Parathyroid adenoma (tissue), 2 donors: ENCODE data around the gene SLC5A6.

ENCODE experiments used
- H2AFZ ChIP-seq: fragments of 300-600 bp; sonication (generic); one replicate; pipeline ENCODE4 v1.7.0; 2017; ENCODE audit warnings: antibody characterized with exemption, mild to moderate bottlenecking
- H3K27ac ChIP-seq: fragments of 300-600 bp; sonication (generic); one replicate; pipeline ENCODE4 v1.7.0; 2017
- H3K27me3 ChIP-seq: fragments of 300-600 bp; sonication (generic); one replicate; pipeline ENCODE4 v1.7.0; 2017; ENCODE audit warnings: low read length; ENCODE audit not compliant: control insufficient read depth, insufficient read depth
- H3K36me3 ChIP-seq: fragments of 300-600 bp; sonication (generic); one replicate; pipeline ENCODE4 v1.7.0; 2017; ENCODE audit warnings: low read length; ENCODE audit not compliant: control insufficient read depth, insufficient read depth
- H3K4me1 ChIP-seq: fragments of 300-600 bp; sonication (generic); one replicate; pipeline ENCODE4 v1.7.0; 2017; ENCODE audit warnings: control low read depth
- H3K4me2 ChIP-seq: fragments of 300-600 bp; sonication (generic); one replicate; pipeline ENCODE4 v1.7.0; 2017; ENCODE audit warnings: low read length
- H3K4me3 ChIP-seq: fragments of 300-600 bp; sonication (generic); one replicate; pipeline ENCODE4 v1.7.0; 2017; ENCODE audit warnings: low read depth, low read length
- H3K79me2 ChIP-seq: fragments of 300-600 bp; sonication (generic); one replicate; pipeline ENCODE4 v1.7.0; 2017; ENCODE audit warnings: control low read depth
- H3K9ac ChIP-seq: fragments of 300-600 bp; sonication (generic); one replicate; pipeline ENCODE4 v1.7.0; 2017; ENCODE audit warnings: mild to moderate bottlenecking
- H3K9me3 ChIP-seq: fragments of 300-600 bp; sonication (generic); one replicate; pipeline ENCODE4 v1.7.0; 2017; ENCODE audit warnings: low read length; ENCODE audit not compliant: control insufficient read depth
- TF ChIP-seq, protein P1 (sequence below): fragments of 300-600 bp; sonication (generic); IDR thresholded peaks from one replicate; pipeline ENCODE4 v1.7.0; 2017; ENCODE audit warnings: antibody characterized with exemption, mild to moderate bottlenecking
- donor health status: primary hyperparathyroidism.

Gene SLC5A6

DNA sequence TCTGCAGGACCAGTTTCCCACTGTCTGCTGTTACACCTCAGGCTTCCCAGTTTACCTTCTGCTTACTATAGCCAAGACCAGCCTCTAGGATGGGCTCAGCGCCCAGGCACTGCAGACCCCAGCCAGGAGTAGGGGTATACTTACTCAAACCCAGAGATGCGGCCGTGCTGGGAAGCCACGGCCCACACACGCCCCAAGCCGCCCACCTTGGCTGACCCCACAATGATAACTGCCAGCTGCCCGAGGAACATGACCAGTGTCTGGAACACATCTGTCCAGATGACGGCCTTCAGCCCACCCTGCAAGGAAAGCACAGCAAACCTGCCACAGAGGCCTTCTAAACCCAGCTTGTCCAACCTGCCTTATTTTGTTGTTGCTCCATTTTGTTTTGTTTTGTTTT lies 6.9 kb downstream of the SLC5A6 start:
- H2AFZ ChIP-seq = no peak overlapping the region
- no peaks in the 10 kb centered on the region for H3K9me3 ChIP-seq
- H3K79me2 ChIP-seq = no peaks in the 10 kb centered on the region
- no peaks in the 10 kb centered on the region for H3K27me3 ChIP-seq
- H3K4me3 ChIP-seq = no peak overlapping the region
- H3K9ac ChIP-seq = no peak overlapping the region
- no peaks in the 10 kb centered on the region for H3K4me1 ChIP-seq
- TF ChIP-seq, protein P1, sequence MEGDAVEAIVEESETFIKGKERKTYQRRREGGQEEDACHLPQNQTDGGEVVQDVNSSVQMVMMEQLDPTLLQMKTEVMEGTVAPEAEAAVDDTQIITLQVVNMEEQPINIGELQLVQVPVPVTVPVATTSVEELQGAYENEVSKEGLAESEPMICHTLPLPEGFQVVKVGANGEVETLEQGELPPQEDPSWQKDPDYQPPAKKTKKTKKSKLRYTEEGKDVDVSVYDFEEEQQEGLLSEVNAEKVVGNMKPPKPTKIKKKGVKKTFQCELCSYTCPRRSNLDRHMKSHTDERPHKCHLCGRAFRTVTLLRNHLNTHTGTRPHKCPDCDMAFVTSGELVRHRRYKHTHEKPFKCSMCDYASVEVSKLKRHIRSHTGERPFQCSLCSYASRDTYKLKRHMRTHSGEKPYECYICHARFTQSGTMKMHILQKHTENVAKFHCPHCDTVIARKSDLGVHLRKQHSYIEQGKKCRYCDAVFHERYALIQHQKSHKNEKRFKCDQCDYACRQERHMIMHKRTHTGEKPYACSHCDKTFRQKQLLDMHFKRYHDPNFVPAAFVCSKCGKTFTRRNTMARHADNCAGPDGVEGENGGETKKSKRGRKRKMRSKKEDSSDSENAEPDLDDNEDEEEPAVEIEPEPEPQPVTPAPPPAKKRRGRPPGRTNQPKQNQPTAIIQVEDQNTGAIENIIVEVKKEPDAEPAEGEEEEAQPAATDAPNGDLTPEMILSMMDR = no peak
- no peak overlapping the region for H3K4me2 ChIP-seq
- no peaks in the 10 kb centered on the region for H3K36me3 ChIP-seq
- no peak overlapping the region for H3K27ac ChIP-seq

DNA sequence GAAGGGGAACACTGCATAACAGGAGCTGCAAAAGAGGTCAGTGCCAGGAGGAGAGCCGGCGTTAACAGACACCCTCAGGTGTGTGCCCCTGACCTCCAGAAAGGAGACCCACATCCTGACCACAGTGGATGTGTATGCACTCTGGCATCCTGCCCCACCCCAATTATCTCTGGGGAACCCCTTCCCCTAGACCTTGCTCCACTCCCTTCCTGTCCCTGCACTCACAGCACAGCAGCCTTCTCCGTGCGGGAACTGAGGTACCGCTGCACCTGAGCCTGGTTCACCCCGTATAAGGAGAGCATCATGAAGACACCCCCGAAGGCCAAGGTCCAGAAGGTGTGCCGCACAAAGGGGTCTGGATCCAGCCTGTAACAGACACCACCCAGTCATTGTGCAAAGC lies 7.5 kb downstream of the SLC5A6 start:
- Histone ChIP-seq H2AFZ (no peak overlapping the region), H3K4me2 (no peak overlapping the region), H3K4me1 (no peaks in the 10 kb centered on the region), H3K79me2 (no peaks in the 10 kb centered on the region), H3K27me3 (no peaks in the 10 kb centered on the region), H3K9ac (no peak overlapping the region), H3K9me3 (no peaks in the 10 kb centered on the region), H3K4me3 (no peak overlapping the region), H3K27ac (no peak overlapping the region), H3K36me3 (no peaks in the 10 kb centered on the region)
- TF ChIP-seq, protein P1 = no peak

DNA sequence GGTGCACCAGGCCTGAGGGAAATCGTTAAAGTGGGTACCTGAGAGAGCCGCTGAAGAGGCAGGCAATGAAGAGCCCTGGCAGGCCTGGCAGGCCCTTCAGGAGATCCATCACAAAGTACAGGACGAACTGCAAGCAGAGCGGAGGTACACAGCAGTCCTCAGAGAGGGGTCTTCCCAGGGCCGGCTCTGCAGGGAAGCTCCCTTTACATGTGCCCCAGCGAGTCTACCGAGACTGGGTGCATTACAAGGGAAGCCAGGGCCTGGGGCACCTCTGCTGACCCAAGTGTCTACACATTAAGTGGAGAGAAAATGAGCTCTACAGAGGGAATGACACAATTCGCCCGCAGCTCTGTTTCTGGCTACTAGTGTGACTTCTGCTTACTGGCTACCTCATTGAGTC lies 8.3 kb downstream of the SLC5A6 start:
- H3K4me2 ChIP-seq = no peak overlapping the region
- H3K79me2 ChIP-seq = no peaks in the 10 kb centered on the region
- no peak overlapping the region for H3K27ac ChIP-seq
- no peaks in the 10 kb centered on the region for H3K4me1 ChIP-seq
- H3K27me3 ChIP-seq = no peaks in the 10 kb centered on the region
- TF ChIP-seq, protein P1 = no peak
- H3K36me3 ChIP-seq = no peaks in the 10 kb centered on the region
- H3K9ac ChIP-seq = no peak overlapping the region
- no peak overlapping the region for H2AFZ ChIP-seq
- no peak overlapping the region for H3K4me3 ChIP-seq
- H3K9me3 ChIP-seq = no peaks in the 10 kb centered on the region

DNA sequence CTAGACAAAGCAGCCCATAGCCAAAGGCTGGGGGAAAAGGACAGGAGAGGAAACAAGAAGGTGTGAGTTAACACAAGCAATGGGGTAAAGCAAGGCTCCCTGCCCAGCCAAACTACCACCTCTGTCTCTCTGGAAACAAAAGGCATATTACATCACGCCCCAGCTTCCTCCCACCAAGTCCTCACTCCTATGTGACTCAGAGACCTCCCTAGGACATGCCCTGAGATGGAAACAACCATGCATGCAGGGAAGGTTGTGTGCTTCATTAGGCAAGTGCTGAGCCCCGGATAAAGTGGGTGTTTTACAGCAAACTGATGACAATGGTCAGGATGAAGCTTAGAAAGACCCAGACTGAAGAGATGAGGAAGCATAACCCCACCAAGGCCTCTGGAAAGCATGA lies 9.2 kb downstream of the SLC5A6 start:
- H3K4me2 ChIP-seq = no peak overlapping the region
- no peak overlapping the region for H3K9ac ChIP-seq
- H3K27me3 ChIP-seq = no peaks in the 10 kb centered on the region
- H3K79me2 ChIP-seq = no peaks in the 10 kb centered on the region
- no peaks in the 10 kb centered on the region for H3K36me3 ChIP-seq
- no peaks in the 10 kb centered on the region for H3K4me1 ChIP-seq
- H3K4me3 ChIP-seq = no peak overlapping the region
- no peak overlapping the region for H2AFZ ChIP-seq
- TF ChIP-seq, protein P1 = no peak
- no peak overlapping the region for H3K27ac ChIP-seq
- H3K9me3 ChIP-seq = no peaks in the 10 kb centered on the region

DNA sequence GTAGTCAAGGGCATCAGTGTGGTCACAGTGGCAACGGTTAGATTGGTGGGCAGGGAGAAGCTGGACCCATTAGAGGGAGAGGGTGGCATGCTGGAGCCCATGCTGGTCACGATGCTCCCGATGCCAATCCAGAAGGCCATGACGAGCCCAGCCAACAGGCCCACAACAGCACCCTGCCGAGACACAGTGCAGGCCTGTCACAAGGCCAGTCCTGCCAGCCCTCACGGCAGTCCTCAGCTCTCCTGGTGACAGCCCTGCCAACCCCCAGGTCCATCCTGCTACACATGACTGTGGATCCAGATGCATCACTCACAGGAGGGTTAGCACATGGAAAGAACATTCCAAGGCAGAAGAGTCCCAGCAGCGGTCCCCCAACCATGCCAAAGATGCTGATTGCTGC lies 10.4 kb downstream of the SLC5A6 start:
- Histone ChIP-seq H3K27ac (no peak overlapping the region), H3K4me3 (no peak overlapping the region), H3K27me3 (no peaks in the 10 kb centered on the region), H3K4me2 (no peak overlapping the region), H3K4me1 (no peaks in the 10 kb centered on the region), H2AFZ (no peak overlapping the region), H3K9me3 (no peaks in the 10 kb centered on the region), H3K79me2 (no peaks in the 10 kb centered on the region), H3K9ac (no peak overlapping the region), H3K36me3 (no peaks in the 10 kb centered on the region)
- TF ChIP-seq, protein P1 = no peak
